Measurements from ENCODE around the gene PNLDC1. TPM values are rescaled to one million over a fixed set of nuclear protein-coding genes. Genes with fewer than 3 reads are reported as not detected.

The PNLDC1 gene, protein sequence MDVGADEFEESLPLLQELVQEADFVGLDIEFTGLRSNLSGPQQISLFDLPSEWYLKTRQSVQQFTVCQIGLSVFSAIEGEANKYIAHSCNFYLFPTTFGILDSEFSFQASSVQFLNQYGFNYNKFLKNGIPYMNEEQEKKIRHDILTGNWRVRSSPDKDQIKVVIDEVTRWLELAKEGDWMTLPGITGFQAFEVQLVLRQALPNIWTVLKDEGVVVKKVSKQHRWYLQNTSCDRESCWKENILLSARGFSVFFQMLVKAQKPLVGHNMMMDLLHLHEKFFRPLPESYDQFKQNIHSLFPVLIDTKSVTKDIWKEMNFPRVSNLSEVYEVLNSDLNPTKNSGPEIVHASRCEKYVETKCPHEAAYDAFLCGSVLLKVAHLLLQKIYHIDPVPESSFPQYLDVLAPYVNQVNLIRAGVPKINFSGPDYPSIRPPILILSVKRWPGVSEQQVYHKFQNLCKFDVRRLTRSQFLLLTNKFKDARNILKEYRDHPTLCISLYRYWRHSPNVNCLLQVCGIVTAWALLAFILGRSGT
- not detected in 2 replicates for total RNA-seq
- polyA plus RNA-seq (2012) = not detected

DNA sequence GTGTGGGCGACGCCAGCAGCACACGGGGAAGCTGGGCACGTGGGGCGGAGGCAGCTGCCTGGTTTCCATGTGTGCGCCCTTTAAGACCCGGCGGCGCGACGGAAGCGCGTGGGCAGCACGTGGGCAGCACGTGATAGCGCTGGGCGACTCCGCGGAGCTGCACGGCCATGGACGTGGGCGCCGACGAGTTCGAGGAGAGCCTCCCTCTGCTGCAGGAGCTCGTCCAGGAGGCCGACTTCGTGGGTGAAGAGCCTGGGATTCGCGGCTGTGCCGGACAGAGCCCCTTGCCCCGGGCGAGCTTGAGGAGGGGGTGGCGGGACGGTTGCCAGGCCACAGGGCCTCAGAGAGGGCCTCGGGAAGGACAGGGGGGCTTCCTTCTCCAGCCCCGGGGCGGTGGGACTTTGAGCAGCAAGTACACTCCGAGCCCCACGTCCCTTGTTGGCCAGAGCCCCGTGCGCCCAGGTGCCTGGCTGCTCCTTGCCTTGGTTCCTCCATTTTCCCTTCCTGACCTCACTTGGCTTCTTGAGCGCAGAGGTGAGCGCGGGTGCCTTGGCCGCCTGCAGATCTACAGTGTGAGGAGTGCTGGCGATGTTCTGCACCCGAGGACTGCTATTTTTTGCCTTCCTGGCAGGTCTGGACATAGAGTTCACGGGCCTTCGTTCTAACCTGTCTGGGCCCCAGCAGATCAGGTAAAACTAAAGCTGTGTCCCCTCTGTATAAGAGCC, at the start of gene PNLDC1:
TSS of gene PNLDC1 (plus strand) at position 136 of the 725 bp plus-strand sequence. CDS start at position 168, 32 bp downstream.
- DNase-seq (ENCODE audit: low read depth) = no peak

DNA sequence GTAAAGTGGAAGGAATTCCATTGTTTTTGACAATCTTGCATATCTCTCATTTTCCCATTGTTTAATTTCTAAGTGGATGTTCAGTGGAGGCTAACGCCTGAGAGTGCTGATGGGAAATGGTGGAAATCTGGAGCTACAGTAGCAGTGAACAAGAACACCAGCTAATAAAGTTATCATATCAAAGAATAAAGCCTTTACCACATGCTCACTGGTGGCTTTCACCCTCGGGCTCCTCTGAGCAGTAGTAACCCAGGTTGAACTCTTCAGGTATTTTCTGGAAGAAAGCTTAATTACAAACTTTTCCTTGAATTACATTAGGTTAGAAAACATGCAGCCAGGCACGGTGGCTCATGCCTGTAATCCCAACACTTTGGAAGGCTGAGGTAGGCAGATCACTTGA, 48.6 kb upstream of the PNLDC1 start:
- no peak for DNase-seq (ENCODE audit: low read depth)

DNA sequence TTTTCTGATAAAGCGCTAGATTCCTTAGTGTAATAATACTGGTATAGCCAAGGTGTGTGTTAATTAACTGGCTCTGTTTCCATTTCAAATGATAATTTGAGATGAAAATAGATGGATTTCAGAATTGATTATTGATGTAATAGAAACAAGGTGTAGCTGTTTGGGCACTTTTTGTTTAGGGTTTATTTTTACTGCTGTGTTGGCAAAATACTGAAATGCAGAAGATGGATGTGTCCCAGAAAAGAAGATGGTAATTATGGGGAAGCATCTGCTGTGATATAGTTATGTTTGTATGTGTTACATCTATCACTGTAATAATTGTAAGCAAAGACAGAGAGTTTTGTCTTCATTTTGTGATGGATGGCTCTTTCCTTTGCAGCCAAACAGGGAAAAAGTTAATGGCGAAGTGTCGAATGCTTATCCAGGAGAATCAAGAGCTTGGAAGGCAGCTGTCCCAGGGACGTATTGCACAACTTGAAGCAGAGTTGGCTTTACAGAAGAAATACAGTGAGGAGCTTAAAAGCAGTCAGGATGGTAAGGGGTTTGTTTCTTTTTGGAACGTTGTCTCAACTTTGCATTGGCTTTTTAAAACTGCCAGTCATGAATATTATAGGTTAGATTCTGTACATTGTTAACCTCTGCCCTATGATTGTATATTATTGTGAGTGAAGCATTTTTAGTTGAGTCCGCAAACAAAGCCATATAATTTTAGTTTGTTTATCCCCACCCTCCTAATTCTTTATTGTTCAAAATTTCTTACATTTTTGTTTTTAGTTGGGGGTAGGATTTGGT, 46.8 kb upstream of the PNLDC1 start:
- no peak for DNase-seq (ENCODE audit: low read depth)

DNA sequence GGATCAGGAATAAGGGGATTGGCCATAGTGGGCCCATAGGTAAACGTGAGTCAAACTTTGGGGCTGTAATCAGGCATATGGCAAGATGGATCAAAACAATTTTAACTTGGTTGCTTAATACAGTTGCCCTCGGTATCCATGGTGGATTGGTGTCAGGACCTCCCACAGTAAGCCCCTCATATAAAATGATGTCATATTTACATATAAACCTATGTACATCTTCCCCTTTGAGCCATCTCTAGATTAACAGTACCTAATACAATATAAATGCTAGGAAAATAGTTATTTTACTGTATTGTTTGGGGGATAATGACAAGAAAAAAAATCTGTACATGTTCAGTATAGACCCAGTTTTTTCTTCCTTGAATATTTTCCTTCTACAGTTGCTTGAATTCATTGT, 45.7 kb upstream of the PNLDC1 start:
- DNase-seq (ENCODE audit: low read depth) = no peak

DNA sequence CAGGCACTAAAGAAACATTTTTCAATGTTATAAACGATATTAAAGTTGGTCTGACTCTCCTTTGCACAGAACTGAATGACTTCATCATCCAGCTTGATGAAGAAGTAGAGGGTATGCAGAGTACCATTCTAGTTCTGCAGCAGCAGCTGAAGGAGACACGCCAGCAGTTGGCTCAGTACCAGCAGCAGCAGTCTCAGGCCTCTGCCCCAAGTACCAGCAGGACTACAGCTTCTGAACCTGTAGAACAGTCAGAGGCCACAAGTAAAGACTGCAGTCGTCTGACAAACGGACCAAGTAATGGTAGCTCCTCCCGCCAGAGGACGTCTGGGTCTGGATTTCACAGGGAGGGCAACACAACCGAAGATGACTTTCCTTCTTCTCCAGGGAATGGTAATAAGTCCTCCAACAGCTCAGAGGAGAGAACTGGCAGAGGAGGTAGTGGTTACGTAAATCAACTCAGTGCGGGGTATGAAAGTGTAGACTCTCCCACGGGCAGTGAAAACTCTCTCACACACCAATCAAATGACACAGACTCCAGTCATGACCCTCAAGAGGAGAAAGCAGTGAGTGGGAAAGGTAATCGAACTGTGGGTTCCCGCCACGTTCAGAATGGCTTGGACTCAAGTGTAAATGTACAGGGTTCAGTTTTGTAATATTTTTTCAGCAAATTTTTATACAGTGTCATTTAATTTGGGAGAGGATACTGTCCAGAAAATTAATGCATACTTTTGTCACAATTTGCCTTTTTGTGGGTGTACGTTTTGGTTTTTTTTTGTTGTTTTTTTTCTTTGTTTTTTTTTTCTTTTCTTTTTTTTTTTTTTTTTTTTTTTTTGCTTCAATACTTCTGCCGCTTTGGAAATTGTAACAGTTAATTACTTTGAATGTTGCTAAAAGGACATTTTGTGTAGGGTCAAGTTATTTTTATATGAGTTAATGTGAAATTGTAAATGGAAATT, 44.8 kb upstream of the PNLDC1 start:
- DNase-seq (ENCODE audit: low read depth) = peak; percentile 50

DNA sequence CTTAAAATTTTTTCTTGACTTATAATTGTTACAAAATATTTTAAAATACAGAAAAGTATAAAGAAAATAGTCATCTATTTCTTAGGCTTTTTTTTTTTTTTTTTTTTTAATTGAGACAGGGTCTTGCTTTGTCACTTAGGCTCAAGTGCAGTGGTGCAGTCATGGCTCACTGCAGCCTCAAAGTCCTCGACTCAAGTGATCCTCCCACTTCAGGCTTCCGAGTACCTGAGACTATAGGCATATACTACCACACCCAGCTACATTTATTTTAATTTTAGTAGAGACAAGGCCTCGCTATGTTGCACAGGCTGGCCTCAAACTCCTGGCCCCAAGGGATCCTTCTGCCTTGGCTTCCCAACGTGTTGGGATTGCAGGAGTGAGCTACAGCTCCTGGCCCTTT, 43.6 kb upstream of the PNLDC1 start:
- no peak for DNase-seq (ENCODE audit: low read depth)

DNA sequence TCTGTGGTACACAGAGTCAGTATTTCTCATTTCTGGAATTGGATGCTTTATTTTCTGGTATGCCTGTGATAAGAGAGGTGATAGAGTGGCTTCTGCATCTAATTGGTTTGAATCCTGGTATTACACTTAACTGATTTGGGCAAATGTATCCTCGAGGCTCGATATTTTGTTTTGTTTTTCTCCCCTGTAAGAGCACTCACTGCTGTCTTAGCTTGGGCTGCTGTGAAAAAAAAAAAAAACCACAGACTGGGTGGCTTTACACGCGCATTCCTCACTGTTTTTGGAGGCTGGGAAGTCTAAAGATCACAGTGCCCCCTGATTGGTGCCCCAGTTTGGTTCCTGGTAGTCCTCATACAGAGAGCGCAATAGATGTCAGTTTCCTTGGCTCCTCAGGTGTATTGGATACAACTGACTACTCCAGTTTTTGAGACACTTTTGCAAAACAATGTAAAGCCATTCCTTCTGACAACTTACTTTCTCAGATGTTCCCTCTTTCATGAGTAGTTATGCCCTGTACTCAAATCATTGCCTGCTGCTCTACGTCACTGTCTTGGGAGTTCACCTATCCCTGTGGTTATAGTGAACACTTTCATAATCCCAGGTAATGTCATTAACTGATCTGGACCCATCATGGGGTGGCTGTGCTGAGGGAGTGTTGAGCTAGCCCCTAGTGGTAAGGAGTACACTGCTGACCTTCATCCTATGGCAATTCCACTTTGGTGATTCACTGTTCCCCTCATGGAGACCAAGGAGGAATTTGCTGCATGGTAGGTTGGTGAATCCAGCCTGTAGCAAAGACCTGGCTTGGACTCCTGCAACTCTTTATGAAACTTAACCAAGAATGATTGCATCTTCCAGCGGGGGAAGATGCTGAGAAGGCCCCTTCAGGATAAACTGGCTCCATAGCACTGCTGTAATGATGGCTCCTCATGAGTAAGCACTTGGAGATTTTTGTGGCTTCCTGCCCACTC, 41.8 kb upstream of the PNLDC1 start:
- no peak for DNase-seq (ENCODE audit: low read depth)

DNA sequence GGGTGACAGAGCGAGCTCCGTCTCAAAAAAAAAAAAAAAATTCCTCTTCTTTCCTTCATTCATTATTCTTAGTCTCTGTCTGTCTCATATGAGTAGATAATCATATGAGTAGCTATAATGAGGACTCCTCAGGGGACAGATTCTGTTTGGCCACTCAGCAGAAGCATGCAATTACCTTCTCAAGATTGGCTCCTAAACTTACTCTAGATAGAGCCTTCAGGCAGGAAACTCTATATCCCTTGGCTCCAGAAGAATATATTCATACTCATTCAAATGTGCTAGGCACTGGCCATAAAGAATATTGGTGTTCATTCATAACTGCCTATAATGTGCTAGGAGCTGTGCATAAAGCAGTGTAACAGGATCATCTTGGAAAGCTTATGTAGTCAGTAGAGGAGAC, 40.4 kb upstream of the PNLDC1 start:
- DNase-seq (ENCODE audit: low read depth) = no peak

DNA sequence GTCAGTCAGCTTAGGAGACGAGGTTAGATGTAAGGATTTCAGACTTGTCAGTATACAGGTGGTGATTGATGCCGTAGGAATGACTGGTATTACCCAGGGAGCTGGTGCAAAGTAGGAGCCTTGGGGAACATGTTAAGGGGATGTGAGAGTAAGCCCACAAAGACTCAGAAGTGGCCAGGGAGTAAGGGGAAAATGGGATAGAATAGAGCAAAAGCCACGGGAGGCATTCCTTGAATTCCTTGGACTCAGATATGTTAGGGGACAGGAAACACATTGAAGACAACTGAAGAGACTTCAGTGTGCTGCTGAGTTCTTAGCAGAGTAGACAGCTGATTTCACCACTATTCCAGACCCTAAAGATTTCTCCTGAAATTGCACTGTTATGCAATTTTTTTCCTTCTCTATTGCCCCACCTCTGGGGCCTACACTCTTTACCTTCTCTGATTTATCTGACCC, 39.4 kb upstream of the PNLDC1 start:
- peak; percentile 36 for DNase-seq (ENCODE audit: low read depth)

DNA sequence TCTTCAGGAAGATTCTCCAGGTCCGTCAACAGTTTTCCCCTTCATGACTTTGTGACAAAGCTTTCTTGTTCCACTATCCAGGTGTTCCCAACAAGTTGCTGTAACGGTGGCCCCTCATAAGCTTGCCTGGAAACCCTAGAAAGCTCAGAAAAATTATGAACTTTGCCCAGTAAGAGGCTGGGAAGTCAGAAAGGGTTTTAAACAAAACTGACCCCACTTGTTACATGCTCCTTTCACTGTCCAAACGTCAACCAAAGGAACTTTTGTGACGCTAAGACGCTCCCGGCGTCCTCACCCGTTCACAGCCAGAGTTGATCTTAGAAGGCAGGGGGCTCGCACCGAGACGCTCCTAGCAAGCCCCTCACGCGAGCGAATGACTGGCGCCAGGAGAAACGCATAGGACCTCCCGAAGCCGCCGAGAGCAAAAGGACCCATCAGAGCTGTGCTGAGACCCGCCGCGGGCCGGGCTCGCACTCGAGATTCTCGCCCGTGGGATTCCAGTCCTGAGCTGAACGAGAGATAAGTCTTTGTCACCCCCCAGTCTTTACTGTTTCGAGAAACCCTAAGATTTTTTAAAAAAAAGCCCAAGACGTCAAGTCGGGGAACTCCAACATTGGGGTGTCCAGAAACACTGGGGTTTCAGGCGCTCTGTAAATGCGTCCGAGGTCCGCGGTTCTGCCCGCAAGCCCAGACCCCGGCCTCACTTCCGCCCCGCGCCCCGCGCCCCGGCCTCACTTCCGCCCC, 38.8 kb upstream of the PNLDC1 start:
- DNase-seq (ENCODE audit: low read depth) = no peak

DNA sequence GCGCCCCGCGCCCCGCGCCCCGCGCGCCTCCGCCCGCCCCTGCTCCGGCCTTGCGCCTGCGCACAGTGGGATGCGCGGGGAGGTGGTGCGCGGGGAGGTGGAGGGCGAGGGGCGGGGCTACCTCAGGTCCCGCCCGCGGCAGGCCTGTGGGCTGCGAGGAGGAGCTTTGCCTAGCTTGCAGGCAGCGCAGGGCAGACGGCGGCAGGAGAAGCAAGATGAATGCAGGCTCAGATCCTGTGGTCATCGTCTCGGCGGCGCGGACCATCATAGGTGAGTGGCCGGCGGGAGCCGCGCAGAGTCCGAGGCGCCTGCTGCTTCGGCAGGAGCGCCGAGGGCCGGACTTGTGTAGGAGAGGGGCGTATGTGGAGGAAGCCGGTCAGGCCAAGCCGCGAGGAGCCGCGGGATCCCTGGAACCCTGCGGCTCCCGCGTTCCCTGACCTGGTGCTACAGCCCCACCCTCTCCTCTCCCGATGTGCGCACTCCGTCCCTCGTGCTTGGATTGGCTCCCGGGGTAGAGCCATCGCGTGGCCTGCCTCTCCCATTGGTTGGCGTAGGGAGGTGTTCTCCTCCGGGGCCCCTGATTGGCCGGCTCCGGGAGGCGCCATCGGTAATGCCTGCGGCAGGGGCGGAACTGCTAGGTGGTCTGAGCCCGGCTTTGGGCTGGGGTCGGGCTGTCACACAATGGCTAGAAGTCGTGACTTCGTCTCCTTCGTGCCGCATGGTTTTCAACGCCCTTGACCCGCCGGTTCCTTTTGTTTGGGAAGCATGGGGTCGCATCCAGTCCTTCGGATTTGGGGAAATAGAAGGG, 38.0 kb upstream of the PNLDC1 start, which contains the start of gene ACAT2:
TSS of gene ACAT2 (plus strand) at position 173 of the 808 bp plus-strand sequence. CDS start at position 216, 43 bp downstream.
- DNase-seq (ENCODE audit: low read depth) = peak; percentile 97

DNA sequence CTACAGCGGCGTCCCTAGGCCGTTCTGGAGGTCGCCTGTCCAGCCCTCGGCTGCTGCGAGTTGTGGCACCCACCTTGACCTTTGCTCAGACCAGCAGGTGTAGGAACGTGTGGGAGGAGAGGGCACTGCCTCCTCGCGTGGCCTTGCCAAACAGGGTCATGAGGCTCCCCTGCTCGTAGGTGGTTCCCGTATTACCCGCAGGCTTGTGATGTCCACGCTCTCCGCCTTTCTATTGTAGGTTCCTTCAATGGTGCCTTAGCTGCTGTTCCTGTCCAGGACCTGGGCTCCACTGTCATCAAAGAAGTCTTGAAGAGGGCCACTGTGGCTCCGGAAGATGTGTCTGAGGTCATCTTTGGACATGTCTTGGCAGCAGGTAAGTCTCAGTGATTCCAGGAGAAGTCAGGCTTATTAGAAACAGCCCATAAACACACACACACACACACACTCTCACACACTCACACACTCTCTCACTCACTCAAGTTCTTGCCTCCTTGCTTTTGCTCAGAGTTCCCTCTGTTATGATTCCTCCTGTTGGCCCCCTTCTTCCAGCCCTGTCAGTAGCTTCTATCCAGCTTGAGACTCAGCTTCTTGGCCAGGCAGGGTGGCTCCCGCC, 37.3 kb upstream of the PNLDC1 start:
- DNase-seq (ENCODE audit: low read depth) = no peak

DNA sequence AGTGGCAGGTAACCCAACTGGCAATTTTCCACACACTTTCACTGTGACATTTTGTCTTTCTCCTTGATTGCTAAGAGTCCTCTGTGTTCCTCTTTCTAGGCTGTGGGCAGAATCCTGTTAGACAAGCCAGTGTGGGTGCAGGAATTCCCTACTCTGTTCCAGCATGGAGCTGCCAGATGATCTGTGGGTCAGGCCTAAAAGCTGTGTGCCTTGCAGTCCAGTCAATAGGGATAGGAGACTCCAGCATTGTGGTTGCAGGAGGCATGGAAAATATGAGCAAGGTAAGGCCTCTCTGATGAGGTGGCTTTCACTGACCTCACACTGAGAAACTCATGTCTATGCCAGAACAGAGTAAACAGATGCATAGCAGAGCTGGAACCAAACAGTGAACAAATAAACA, 33.2 kb upstream of the PNLDC1 start:
- no peak for DNase-seq (ENCODE audit: low read depth)

DNA sequence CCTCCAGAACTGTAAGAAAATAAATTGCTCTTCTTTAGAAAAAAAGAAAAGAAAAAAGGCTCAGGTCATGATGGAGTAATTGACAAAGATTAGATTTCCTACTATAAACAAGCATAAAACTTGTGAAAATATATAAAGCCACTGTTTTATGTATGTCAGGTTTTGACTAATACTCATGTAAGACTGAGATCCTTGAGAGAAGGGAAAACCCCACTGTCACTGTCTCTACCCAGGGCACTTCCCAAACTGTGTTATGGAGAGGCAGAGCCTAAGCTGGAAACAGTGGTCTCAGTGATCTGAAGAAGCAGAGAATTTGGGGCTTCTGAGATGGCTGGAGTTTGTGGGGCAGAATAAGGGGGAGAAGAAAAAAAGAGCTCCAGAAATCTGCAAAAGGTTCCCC, 30.6 kb upstream of the PNLDC1 start:
- DNase-seq (ENCODE audit: low read depth) = no peak

DNA sequence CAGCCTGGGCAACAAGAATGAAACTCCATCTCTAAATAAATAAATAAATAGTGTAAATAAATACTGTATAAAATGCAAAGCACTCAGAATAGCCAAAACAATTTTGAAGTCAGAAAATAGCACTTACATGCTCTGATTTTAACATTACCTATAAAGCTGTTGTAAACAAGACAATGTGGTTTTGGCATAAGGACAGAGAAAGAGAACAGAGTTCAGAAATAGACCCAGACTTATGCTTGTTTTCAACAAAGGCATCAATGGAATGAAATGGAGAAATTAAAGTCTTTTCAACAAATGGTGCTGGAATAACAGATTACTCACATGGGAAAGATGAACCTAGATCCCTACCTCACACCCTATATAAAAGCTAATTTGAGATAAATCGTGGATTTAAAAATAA, 27.9 kb upstream of the PNLDC1 start:
- DNase-seq (ENCODE audit: low read depth) = no peak

DNA sequence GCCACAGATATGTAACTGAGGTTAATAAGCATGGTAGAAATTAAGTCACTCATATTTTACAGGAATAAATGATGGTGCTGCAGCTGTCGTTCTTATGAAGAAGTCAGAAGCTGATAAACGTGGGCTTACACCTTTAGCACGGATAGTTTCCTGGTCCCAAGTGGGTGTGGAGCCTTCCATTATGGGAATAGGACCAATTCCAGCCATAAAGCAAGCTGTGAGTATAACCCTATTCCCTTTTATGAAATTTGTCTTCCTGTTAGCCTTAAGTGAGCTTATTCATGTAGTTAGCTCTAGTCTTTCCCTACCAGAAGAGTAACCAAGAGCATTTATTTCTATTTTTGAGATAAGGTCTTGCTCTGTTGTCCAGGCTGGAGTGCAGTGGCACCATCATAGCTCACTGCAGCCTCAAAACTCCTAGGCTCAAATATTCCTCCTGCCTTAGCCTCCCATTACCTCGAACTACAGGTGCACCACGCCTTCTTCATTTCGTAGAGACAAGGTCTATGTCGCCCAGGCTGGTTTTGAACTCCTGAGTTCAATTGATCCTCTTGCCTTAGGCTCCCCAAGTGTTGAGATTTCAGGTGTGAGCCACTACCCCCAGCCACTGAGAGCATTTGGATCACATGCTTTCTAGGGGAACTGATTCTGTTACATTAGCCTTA, 22.7 kb upstream of the PNLDC1 start:
- no peak for DNase-seq (ENCODE audit: low read depth)
